HCEC 1CT (cell line): ENCODE results near the gene LAG3.
A peak's percentile ranks its signal among the peaks of the same experiment; 100 is the strongest.
"Not testable (repeated sequence)": the region's sequence is repeated elsewhere in the genome, so short reads cannot be mapped to it uniquely, and the experiment has no call there.

Experiments
- DNase-seq: peaks from one replicate; pipeline ENCODE4 v3.0.0-alpha.2; 2017

The LAG3 gene

DNA sequence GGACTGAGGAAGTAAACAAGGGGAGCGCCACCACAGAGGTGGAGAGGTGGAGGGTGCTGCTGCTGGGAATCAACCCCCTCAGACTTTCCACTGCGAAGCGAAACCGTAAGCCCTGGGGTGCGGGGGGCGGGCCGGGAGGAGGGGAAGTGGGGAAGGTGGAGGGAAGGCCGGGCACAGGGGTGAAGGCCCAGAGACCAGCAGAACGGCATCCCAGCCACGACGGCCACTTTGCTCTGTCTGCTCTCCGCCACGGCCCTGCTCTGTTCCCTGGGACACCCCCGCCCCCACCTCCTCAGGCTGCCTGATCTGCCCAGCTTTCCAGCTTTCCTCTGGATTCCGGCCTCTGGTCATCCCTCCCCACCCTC, at the start of gene LAG3:
TSS of gene LAG3 (plus strand) at position 190 of the 365 bp plus-strand sequence. CDS start 333 bp downstream, outside the sequence.
- no peak for DNase-seq

DNA sequence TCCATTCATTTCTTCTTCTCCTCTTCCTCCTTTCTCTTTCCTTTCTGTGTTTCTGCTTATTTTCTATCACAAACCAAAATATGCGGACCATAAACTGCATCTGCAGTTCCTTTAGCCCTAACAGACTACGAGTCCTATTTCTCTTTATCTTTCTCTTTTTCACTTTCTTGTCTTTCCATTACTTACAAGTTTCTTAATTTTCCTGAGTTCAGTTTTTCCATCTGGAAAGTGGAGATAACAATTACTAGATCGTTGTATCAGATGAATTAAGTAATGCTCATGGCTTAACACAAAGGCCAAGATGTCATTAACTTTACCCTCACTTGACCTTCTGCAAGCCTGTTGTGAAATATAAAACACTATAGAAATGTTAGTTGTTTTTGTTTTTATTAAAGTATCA, 49.5 kb upstream of the LAG3 start:
- DNase-seq: no peak

DNA sequence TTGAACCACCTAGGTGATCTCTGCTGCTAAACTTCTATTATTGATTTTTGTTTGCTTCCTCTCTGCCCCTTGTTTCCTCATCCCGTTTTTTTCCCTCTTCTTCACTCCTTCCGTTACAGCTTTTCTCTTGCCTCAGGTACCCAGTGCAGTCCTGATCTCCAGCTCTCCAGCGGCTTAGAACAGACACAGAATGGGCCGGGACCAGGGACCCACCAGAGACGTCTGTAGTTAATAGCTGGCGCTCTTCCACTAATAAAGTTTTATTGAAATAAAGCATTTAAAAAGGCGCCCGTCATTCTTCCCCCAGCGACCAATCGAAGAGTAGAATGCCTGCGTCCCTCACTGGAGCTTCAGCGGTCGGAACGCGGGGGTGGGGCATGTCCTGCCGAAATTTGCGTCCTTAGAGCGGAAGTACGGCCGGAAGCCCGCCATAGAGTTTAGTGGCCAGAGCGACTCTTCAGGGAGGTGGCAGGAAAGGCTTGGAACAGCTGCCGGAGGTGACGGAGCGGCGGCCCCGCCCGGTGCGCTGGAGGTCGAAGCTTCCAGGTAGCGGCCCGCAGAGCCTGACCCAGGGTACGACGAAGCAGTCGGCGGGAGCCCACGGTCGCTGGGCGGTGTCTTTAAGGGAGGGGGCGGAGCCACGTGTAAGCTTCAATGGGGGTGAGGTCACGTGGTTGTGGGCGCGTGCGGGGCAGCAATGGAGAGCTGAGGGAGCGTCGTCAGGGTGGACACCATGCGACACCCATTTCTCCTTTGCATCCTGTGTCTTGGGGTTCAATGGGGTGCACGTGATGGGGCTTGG, 48.5 kb upstream of the LAG3 start, which contains the start of gene COPS7A:
TSS of gene COPS7A (plus strand) at position 440 of the 802 bp plus-strand sequence. CDS start 611 bp downstream, outside the sequence.
- DNase-seq: peak; percentile 98

DNA sequence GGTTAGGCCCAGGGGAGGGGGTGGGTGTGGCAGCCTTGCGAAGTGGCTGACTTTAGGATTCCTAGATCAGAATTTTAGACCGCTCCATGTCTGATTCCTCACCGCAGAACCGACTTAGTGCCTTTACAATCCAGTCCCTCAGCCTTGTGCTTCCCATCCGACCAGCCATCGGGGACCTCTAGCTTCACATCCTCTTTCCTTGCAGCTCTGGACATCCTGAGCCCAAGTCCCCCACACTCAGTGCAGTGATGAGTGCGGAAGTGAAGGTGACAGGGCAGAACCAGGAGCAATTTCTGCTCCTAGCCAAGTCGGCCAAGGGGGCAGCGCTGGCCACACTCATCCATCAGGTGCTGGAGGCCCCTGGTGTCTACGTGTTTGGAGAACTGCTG, 47.9 kb upstream of the LAG3 start:
- DNase-seq: no peak

DNA sequence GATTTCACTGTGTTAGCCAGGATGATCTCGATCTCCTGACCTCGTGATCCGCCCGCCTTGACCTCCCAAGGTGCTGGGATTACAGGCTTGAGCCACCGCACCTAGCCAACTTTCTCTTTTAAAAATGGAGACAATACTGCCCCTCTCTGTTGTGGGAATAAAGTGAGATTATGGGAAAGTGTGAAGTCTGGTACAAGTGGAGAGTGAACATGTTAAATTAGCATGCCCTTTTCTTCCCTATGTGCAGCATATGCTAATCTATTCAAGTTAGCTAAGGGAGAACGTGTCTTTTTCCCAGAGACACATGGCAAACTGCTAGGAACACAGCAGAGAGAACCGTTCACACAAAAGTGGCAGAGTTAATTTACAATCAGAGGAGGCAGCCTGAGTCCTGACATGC, 47.0 kb upstream of the LAG3 start:
- no peak for DNase-seq

DNA sequence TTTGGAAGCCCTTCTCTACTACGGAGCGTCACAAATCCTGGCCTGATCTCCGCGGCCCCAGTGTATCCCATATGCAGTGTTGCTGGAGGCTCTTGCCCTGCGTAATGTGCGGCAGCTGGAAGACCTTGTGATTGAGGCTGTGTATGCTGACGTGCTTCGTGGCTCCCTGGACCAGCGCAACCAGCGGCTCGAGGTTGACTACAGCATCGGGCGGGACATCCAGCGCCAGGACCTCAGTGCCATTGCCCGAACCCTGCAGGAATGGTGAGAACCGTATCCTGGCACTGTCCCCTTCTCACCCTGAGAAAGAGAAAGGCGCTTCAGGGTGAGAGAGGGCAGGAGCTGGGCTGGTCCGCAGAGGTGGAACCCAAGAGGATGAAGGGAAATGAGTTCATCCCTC, 43.1 kb upstream of the LAG3 start:
- no peak for DNase-seq

DNA sequence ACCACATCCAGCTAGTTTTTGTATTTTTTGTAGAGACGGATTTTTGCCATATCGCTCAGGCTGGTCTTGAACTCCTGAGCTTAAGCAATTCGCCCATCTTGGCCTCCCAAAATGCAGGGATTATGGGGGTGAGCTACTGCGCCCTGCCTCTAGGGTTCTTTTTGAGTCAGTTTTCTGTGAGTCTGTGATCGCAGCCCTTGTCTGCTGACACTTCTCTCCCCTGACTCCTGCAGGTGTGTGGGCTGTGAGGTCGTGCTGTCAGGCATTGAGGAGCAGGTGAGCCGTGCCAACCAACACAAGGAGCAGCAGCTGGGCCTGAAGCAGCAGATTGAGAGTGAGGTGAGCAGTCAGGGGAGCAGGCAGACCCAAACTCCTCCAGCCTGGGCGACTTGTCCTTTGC, 42.2 kb upstream of the LAG3 start:
- DNase-seq: no peak

DNA sequence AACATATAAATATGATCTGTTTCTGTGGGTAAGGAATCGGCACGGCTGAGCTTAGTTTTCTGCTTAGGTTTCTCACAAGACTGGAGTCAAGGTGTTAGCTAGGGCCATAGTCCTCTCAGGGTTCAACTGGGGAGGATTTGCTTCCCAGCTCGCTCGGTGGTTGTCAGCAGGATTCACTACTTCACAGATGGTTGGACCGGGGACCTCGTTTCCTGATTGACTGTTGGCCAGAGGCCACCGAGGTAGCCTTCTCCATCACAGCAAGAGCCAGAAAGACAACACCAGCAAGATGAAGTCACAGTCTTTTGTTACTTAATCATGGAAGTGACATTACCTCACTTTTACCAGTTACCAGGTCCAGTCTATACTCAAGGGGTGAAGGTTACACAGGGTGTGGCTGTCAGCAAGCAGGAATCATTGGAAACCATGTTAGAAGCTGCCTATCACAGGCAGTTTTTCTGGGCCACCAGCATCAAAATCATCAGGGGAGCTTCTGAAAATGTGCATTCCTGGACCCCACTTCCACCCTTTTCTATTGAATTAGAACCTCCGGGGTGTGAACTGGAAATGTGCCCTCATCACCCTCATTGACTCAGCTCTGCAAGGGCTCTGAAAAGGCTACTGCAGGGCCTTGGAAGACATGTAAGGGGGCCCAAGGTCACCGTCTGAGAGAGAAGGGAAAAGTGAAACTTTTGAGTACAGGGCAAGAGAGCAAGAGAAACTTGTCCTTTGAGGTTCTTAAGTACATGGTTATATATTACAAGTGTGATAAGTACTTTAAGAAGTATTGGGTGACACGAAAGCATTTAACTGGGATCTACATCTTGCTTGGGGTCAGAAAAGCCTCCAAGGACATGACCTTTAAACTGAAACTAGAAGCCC, 37.6 kb upstream of the LAG3 start:
- no peak for DNase-seq

DNA sequence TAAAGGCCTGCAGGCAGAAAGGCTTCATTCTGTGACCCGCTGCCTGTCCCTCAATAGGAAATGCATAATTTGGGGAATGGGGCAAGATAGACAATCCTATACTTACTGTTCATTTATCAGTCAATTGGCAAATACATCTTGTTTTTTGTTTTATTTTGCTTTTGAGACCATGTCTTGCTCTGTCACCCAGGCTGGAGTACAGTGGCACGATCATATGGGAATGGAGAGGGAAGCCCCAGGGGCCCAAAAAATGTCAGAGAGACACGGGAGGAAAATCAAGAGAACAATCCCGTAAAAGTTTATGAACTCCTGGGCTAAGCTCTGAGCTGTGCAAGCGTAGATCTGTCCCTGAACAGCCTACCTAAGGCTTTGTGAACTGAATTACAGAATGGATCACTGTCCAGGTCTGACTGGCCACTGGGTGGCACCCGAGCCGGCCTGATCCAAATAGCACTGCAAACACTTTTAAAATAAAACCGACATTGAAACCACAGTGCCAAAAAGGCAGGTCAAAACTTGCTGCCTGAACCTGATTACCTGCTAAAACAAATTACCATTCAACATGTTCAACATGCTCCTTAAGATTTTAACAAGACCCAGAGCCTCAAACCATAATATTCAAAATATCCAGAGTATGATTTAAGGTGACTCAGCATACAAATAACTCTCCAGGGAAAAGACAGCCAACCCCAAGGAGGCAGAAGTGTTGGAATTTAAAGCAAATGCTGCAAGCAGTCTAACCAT, 36.7 kb upstream of the LAG3 start:
- DNase-seq: peak; percentile 51

DNA sequence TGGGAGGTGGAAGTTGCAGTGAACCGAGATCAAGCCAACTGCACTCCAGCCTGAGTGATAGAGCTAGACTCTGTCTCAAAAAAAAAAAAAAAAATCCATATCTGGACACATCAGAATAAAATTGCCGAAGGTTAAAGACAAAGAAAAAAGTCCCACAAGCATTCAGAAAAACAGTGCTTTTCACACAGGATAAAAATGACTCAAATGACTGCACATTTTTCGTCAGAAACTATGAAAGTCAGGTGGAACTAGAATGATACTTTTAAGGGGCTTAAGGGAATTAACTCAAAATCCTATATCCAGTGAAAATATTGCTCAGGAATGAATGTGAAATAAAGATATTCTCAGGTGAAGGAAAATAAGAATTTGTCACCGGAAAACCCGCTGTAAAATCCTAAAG, 35.6 kb upstream of the LAG3 start:
- DNase-seq: no peak

DNA sequence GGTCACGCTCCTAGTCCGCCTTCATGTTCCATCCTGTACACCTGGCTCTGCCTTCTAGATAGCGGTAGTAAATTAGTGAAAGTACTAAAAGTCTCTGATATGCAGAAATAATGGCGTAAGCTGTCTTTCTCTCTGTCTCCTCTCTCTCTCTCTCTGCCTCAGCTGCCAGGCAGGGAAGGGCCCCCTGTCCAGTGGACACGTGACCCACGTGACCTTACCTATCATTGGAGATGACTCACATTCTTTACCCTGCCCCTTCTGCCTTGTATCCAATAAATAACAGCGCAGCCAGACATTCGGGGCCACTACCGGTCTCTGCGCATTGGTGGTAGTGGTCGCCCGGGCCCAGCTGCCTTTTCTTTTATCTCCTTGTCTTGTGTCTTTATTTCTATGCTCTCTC, 30.2 kb upstream of the LAG3 start:
- DNase-seq: not testable (repeated sequence)

DNA sequence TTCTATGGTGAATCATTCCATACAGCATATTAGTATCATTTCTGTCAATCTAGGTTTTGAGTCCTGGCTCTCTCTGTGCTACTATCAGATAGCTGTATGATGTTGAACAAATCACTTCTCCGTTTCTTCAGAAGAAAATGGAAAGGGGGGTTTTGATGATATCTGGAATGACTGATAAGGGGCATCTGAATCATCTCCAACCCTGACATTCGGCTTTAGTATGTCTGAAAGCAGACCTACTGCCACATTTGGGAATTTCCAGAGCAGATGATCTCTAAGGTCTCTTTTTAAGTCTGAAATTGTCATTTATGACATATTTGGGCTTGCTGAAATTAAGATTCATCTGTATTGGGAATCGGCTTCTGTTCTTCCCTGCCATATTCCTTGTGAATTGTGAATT, 29.5 kb upstream of the LAG3 start:
- no peak for DNase-seq

DNA sequence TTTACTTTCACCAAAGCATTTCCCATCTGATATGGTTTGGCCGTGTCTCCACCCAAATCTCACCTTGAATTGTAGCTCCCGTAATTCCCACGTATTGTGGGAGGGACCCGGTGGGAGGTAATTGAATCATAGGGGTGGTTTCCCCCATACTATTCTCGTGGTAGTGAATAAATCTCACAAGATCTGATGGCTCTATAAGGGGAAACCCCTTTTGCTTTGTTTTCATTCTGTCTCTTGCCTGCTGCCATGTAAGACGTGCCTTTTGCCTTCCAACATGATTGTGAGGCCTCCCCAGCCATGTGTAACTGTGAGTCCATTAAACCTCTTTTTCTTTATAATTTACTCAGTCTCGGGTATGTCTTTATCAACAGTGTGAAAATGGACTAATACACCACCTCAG, 29.0 kb upstream of the LAG3 start:
- not testable (repeated sequence) for DNase-seq

DNA sequence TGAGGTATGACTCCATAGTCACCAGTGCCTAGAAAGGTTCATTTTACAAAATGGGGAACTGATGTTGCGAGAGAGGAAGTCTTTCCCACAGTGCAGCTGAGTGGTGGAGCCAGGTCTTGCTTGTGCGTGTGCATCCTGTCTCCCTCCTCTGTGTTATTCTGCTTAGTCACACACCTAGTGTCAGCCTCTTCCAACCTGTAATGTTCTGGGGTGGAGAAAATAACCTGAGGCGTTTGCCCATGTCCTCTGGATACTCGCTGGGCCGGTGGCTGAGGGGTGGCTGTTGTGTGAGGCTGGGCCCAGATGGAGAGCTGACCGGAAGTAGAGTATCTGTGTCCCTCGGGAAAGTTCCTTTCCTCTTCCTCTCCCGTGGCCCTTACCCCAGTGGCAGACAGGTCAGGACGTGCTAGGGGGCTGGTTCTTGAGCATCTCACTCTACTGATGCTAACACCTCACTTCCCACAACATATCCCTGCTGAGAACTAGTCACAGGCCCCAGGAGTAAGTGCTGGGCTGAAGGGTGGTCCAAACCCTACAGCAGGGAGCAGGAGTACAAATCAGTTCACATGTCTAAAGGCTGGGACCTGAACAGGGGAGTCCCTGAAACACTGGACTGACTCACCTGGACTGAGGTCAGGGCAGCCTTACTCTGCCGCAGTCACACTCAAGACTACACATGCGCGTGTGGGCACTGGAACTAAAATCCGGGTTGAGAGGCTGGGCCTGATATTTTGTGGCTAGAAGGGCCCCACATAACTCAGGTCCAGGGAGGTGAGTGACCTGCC, 26.4 kb upstream of the LAG3 start:
- DNase-seq: no peak

DNA sequence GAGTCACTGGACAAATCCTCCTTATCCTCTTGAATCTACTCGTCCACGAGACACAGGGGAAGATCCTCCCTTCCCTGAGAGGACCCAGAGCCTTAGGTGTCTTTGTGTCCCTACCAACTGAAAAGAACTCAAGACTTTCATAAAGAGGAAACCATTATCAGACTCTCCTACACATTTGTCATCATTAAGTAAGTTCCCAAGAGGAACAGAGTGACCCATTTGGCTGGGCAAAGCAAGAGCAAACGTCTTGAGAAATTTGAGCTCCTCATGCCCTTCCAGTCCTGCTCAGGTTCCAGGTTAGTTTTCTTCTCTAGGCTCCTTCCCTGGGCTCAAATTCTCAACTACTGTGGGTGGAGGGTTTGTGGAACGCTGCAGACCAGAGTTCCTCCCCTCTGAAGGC, 25.1 kb upstream of the LAG3 start:
- DNase-seq: no peak

DNA sequence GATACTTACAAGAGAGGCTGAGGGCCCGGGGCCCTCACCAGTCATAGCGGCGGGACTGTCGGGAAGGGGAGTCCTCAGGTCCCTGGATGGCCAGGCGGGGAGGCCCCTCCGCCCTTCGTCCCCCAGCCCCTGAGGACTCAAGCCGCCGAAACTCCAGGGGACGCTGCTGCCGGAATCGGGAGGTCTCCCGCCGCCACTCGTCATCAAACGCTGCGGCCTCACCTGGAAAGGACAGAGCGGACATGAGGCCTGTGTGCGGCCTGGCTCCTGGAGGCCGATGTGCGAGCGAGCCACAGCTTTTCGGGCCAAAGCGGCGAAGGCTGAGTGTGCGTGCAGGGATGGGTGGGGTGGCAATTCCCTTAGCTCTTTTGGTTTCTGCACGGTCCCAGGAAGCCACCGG, 23.6 kb upstream of the LAG3 start:
- DNase-seq: no peak

DNA sequence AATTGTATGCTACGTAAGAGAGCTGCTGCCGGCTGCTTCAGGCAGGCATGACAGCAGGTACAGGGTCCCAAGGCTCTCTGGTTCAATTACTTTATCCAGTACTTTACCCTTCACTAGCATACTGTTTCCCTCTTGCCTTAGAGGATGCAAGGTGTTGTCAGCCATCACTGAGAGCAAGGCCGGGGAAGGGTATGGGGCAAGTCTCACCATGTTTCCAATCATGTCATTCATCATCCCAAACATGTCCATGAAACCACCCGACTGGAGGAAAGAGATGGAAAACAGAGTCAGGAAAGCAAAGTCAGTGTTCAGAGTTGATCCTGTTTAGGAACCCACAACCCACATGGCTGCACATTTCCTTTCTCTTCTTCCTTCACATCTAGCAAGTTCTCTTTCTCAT, 21.8 kb upstream of the LAG3 start:
- DNase-seq: no peak

DNA sequence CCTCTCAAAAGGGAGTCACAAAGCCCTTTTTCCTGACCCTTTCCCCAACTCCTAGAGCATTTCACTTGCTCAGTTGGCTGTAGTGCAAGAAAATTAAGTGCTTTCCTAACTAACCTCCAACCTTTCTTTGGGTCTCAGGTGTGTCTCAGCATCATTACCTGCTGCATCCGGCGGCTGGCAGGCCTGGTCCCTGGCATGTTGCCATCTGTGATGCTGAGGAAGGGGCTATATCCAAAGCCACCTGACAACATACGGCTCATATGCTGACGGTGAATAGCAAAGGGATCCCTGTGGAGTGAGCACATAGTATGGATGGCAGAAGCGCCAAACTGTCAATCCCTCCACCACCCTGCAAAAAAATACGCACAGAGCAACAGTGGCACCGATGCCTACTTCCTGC, 20.6 kb upstream of the LAG3 start:
- DNase-seq: no peak

DNA sequence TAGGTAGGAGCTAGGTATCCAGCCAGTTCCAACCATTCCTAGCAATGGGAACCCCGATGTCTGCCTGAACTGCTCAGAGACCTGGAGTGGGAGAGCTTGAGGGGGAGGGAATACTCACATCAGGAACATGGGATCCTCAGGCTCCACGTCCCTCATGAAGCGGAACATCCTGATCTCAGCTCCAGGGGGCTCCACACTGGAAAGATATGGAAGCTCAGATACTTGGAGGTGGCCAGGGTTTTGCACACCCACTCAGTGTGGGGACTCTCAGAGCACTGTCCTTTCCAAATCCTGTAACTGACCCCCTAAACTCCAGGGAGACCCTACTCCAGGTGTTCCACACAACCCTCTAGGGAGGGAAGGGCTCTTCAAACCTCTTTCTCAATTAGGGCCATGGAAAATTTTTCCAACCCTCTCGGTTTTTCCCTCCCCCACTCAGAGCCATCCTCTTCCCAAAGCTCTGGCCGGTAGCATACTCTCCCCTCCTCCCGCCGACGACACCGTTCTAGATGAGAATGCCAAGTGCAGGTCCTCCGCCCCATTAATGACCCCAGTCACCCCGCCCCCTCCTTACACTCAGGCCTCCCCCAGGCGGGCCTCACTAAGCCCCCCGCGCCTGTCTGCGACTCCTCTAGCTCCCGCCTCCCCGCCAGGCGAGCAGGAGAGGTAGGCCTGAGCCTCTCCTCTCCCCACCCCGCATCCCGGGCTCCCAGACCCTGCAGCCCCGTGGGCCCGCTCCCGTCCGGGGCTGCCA, 20.0 kb upstream of the LAG3 start:
- peak; percentile 61 for DNase-seq

DNA sequence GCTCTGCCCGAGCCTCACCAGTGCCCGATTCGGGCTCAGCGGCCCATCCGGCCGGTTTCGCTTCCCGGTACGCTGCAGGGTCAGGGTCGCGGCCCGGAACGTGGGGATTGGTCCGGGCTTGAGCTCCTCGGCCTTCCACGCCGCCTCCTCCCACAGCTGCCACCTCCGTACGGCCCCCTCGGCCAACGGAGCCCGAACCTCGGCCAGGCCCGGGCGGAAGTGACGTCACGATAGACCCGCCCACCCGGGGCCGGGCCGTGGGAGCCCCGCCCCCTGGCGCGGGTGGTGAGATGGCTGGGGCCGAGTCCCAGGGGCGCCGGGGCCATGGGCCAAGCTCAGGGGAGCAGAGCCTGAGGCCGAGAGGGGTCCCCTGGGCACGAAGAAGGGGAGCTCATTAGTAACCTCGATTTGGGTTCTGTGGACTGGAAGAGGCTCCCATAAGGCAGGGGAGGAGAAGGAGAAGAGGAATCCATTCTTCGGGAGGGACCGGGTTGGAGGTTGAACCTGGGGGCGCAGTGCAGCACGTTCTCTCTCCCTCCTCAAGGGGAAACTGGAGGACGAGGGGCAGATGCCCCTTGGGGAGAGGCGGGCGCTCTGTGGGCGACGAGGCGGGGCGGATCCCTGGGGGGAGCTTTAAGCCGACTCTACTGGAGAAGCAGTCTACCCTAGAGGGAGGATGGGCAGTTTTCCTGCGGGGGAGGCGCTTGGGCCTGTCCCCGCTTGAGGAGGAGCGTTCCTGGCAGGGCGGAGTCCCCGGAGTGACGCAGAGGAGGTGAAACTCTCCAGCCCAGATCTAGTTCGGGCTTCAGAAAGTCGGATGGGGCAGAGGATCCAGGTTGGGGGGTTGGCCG, 19.2 kb upstream of the LAG3 start, which contains the start of gene MLF2:
TSS of gene MLF2 (minus strand) at position 221 of the 851 bp plus-strand sequence. CDS start 807 bp downstream, outside the sequence.
- DNase-seq: peak; percentile 98
